Suprapubic skin (tissue), 4 donors: ENCODE results near the gene FAM3C. TPM values are rescaled to one million over a fixed set of nuclear protein-coding genes. Genes with fewer than 3 reads are reported as not detected.
"Not testable (repeated sequence)": the region's sequence is repeated elsewhere in the genome, so short reads cannot be mapped to it uniquely, and the experiment has no call there.

Experiments used
- DNase-seq, 2 donors: peaks; one replicate each; pipeline ENCODE4 v3.0.0-alpha.2; 2019; ENCODE audit warnings: low spot score in 2 of 2
- H3K27ac ChIP-seq: fragments of 200-600 bp; sonication (generic); one replicate; pipeline ENCODE4 v1.5.1; 2019
- H3K27me3 ChIP-seq: fragments of 200-600 bp; sonication (generic); one replicate; pipeline ENCODE4 v1.5.1; 2019
- H3K36me3 ChIP-seq: fragments of 200-600 bp; sonication (generic); one replicate; pipeline ENCODE4 v1.5.1; 2019
- H3K4me1 ChIP-seq: fragments of 200-600 bp; sonication (generic); one replicate; pipeline ENCODE4 v1.5.1; 2019
- H3K4me3 ChIP-seq: fragments of 200-600 bp; sonication (generic); one replicate; pipeline ENCODE4 v1.5.1; 2019; ENCODE audit warnings: mild to moderate bottlenecking
- H3K9me3 ChIP-seq: fragments of 200-600 bp; sonication (generic); one replicate; pipeline ENCODE4 v1.5.1; 2019
- CTCF ChIP-seq, 2 donors: fragments of 200-600 bp in 1 of 2; fragments of 450-650 bp in 1 of 2; sonication (generic) in 1 of 2; IDR thresholded peaks; one replicate each; pipeline ENCODE4 v1.5.1; 2016 to 2019; ENCODE audit warnings: antibody characterized with exemption in 2 of 2, mild to moderate bottlenecking in 1 of 2, moderate library complexity in 1 of 2
- EP300 ChIP-seq: sonication (generic); formaldehyde crosslinking; IDR thresholded peaks from one replicate; pipeline ENCODE4 v1.6.1; 2017; ENCODE audit warnings: antibody characterized with exemption
- POLR2A ChIP-seq, 2 donors: fragments of 450-650 bp; IDR thresholded peaks; one replicate each; pipeline ENCODE4 v1.6.1; 2017; ENCODE audit warnings: antibody characterized with exemption in 2 of 2, mild to moderate bottlenecking in 2 of 2, moderate library complexity in 2 of 2
- POLR2AphosphoS5 ChIP-seq, 3 donors: sonication (generic); formaldehyde crosslinking; IDR thresholded peaks; one replicate each; pipeline ENCODE4 v1.6.1; 2017; ENCODE audit warnings: antibody characterized with exemption in 3 of 3
- WGBS: methylation state at CpG from one replicate; pipeline ENCODE4 v1.1.5; 2018; 5-methylcytosine and 5-hydroxymethylcytosine counted together
- total RNA-seq, 4 donors: library from RNA; depleted of rRNA; stranded (reverse); fragments of >200 nt; gene quantifications; one replicate each; pipeline ENCODE4 v1.1.0, GENCODE V29; 2016

Gene FAM3C, protein sequence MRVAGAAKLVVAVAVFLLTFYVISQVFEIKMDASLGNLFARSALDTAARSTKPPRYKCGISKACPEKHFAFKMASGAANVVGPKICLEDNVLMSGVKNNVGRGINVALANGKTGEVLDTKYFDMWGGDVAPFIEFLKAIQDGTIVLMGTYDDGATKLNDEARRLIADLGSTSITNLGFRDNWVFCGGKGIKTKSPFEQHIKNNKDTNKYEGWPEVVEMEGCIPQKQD
- 10 to 100 TPM; 31.8 to 39.1 (median 35.9) TPM for total RNA-seq

DNA sequence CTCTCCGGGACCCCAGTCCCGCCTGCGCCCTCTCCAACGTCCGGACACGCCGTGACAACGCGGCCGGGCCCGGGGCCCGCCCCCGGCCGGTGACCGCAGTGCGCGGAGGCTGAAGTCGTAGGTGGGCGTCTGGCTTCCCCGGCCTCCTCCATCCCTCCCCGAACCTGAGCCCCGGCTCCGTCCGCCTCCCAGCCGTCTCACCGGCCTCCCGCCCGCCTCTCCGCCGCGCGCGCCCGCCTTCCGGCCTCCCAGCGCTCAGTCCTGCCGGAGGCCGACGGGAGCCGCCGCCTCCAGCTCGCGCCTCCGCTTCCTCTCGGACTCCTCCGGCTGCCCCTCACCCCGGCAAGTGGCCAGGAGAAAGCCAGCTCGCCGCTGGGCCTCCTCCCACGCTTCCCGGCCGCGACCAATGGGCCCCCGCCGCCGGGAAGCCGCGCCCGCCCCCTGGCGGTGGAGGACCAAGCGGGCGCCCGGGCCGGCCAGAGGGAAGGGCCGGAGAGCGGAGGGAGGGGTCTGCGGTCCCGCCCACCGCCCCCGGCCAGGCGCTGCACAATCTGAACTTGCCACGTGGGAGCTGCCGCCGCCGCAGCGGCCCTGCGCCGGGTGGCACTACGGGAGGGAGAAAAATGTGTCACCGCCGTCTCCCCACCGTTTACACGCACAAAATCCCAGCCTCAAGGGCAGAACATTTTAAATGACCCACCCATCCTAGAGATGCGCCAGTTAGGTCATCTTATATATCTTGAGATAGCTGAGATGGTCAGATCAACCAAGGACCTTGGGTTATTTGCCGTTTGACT lies at the start of gene FAM3C:
FAM3C (minus strand) TSS at position 348 of the 797 bp plus-strand sequence. CDS start 13,339 bp downstream, outside the sequence.
- Histone ChIP-seq H3K4me1 (peaks cover 26% of the 10 kb centered on the region), H3K27me3 (no peaks in the 10 kb centered on the region), H3K4me3 (peak within 1 kb of the TSS; percentile 99), H3K36me3 (no peaks in the 10 kb centered on the region), H3K9me3 (no peaks in the 10 kb centered on the region), H3K27ac (peak within 1 kb of the TSS; percentile 91)
- peak; percentile 93 for DNase-seq
- WGBS = 2% methylated on average over 28 of the region's 85 CpGs
- TF ChIP-seq POLR2AphosphoS5 (IDR thresholded peaks at IDR 0.05) = peak in 1 of 3 donors; percentile 84
- peak; percentile 48 to 81 for TF ChIP-seq POLR2A (IDR thresholded peaks at IDR 0.05)
- TF ChIP-seq EP300 = no peak
- peak; percentile 89 to 99 for TF ChIP-seq CTCF (IDR thresholded peaks at IDR 0.05)

GRCh38 chr7:121442845-121443244 lies 46.7 kb upstream of the FAM3C start:
- no peak for DNase-seq
- Histone ChIP-seq H3K27ac (no peak overlapping the region), H3K4me3 (no peak overlapping the region), H3K4me1 (peaks cover 30% of the 10 kb centered on the region), H3K36me3 (no peaks in the 10 kb centered on the region), H3K9me3 (no peaks in the 10 kb centered on the region), H3K27me3 (no peaks in the 10 kb centered on the region)
- TF ChIP-seq POLR2AphosphoS5 (IDR thresholded peaks at IDR 0.05) = no peak
- no peak for TF ChIP-seq CTCF (IDR thresholded peaks at IDR 0.05)
- TF ChIP-seq EP300 = no peak
- TF ChIP-seq POLR2A (IDR thresholded peaks at IDR 0.05) = no peak
- WGBS = 47% methylated on average over 2 of the region's 2 CpGs

- DNase-seq = peak in 1 of 2 donors; percentile 66
- H3K27me3 ChIP-seq = no peaks in the 10 kb centered on the region
- H3K27ac ChIP-seq = no peak overlapping the region
- WGBS = 83% methylated on average over 17 of the region's 18 CpGs
- TF ChIP-seq EP300 (no peak), CTCF (IDR thresholded peaks at IDR 0.05) (no peak)
- H3K4me1 ChIP-seq = peaks cover 16% of the 10 kb centered on the region
- H3K4me3 ChIP-seq = no peak overlapping the region
- H3K9me3 ChIP-seq = no peaks in the 10 kb centered on the region
- no peaks in the 10 kb centered on the region for H3K36me3 ChIP-seq
These were observed 44.9 kb upstream of the FAM3C start for GRCh38 chr7:121440857-121441503.

- WGBS = 3% methylated on average over 12 of the region's 12 CpGs
- peak overlapping the region; percentile 2 for H3K27ac ChIP-seq
These were observed 42.2 kb upstream of the FAM3C start for GRCh38 chr7:121438043-121438955.

GRCh38 chr7:121437470-121437869 lies 41.4 kb upstream of the FAM3C start:
- Histone ChIP-seq H3K36me3 (no peaks in the 10 kb centered on the region), H3K27ac (no peak overlapping the region), H3K27me3 (no peaks in the 10 kb centered on the region), H3K4me3 (no peak overlapping the region), H3K4me1 (peaks cover 13% of the 10 kb centered on the region), H3K9me3 (no peaks in the 10 kb centered on the region)
- TF ChIP-seq POLR2AphosphoS5 (IDR thresholded peaks at IDR 0.05) = no peak
- no peak for TF ChIP-seq EP300
- no peak for TF ChIP-seq POLR2A (IDR thresholded peaks at IDR 0.05)
- TF ChIP-seq CTCF (IDR thresholded peaks at IDR 0.05) = no peak
- WGBS = 70% methylated on average over 6 of the region's 6 CpGs
- no peak for DNase-seq

More at GRCh38 chr7:121438043-121438955, 42.2 kb upstream of the FAM3C start:
- H3K36me3 ChIP-seq, H3K9me3 ChIP-seq, H3K27me3 ChIP-seq: not testable (repeated sequence)
- Histone ChIP-seq H3K4me3 (peak overlapping the region; percentile 18), H3K4me1 (peaks cover 16% of the 10 kb centered on the region)
- peak; percentile 83 to 87 for DNase-seq
